Prostate gland (tissue), 2 donors: Measurements from ENCODE around the gene FKBP9.

ENCODE experiments used
- CTCF ChIP-seq, 4 experiments: fragments of 200-600 bp in 2 of 4; fragments of 450-650 bp in 2 of 4; sonication (generic) in 2 of 4; IDR thresholded peaks; 1 replicate in 3 of 4; 2 replicates in 1 of 4; pipeline ENCODE4 v1.5.1; 2016 to 2019; ENCODE audit warnings: antibody characterized with exemption in 4 of 4, mild to moderate bottlenecking in 2 of 4, moderate library complexity in 2 of 4
- POLR2A ChIP-seq: fragments of 450-650 bp; IDR thresholded peaks from one replicate; pipeline ENCODE4 v1.6.1; 2016; ENCODE audit warnings: antibody characterized with exemption, mild to moderate bottlenecking

DNA sequence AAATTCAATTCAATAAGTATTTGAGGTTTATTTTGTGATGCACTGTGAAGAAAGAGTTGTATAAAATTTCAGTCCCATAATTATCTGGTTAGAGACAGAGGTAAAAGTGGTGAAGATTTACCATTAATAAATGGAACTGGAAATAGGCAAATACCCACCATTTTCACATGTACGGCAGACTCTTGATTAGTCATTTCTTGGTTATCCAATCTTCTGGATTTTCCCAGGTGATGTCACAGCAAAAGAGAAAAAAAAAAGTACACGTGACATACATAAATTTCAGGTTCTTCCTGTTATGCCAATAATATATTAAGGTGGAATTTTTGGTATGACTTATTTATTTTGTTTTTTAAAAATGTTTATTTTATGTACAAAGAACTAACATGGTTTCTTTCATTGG, 78.5 kb downstream of the FKBP9 start:
- TF ChIP-seq CTCF (IDR thresholded peaks at IDR 0.05) (no peak), POLR2A (no peak)
